ENCODE data around the gene SH3TC2.

DNA sequence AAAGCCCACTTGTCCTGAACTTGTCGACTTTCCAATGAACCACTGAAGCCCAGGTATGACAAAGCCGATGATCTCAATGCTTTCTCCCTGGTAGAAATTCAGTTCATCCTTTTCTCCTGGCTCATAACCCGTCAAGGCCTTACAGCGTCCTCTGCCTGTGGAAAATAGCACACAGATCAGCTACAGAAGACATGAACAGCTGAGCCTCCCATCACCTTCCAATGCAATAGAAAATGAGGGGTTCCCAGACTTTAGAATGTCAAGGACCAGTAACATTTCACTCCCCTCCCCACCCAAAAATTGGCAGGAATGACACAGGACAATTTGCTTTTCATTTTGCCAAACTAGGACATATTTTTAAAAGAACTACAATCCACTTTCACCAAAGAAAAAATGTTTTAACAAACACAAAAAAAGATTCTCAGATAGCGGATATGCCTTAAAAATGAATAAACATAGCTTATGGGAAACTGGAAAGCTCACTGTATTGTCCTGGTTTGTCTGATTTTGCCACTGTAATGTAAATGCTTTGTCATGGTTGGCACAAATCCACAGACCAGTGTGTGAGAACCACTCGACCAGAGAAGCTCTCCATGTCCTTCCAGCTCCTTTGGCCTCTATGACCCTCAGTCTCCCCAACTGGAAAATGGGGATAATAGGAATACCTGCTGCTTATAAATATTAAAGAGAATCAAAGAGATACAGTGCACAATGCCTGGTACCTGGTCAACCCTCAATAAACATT, 24.4 kb downstream of the SH3TC2 start:
- TF ChIP-seq CTCF (IDR thresholded peaks at IDR 0.05), result no peak
- TF ChIP-seq EZH2 (IDR thresholded peaks at IDR 0.05), result no peak
- no peak for TF ChIP-seq EZH2phosphoT487 (IDR thresholded peaks at IDR 0.05)
